Neuron (in vitro differentiated cells): ENCODE measurements around the gene LBR.
"Not testable (repeated sequence)": the region's sequence is repeated elsewhere in the genome, so short reads cannot be mapped to it uniquely, and the experiment has no call there.

ENCODE experiments used
- H2AFZ ChIP-seq: one replicate; pipeline ENCODE4 v1.6.1; 2013; ENCODE audit warnings: low read depth, mild to moderate bottlenecking, inconsistent platforms, low read length, moderate library complexity
- H3K27me3 ChIP-seq: one replicate; pipeline ENCODE4 v1.6.1; 2013; ENCODE audit warnings: low read length; ENCODE audit not compliant: insufficient read depth
- H3K36me3 ChIP-seq: one replicate; pipeline ENCODE4 v1.6.1; 2013; ENCODE audit warnings: low read length; ENCODE audit not compliant: insufficient read depth
- H3K4me1 ChIP-seq: one replicate; pipeline ENCODE4 v1.6.1; 2013; ENCODE audit warnings: low read length; ENCODE audit not compliant: insufficient read depth
- H3K4me3 ChIP-seq: 2 replicates; pipeline ENCODE4 v1.5.1; 2013; ENCODE audit warnings: mild to moderate bottlenecking, low read length, moderate library complexity
- H3K9me3 ChIP-seq: one replicate; pipeline ENCODE4 v1.6.1; 2013; ENCODE audit warnings: low read length

Gene LBR

GRCh38 chr1:225427235-225428067, at the start of gene LBR:
TSS of gene LBR (minus strand) at chr1:225428038. CDS start at chr1:225424075, 3,963 bp downstream.
- H3K9me3 ChIP-seq = peaks cover 5% of the 10 kb centered on the region
- peak within 1 kb of the TSS; percentile 94 for H2AFZ ChIP-seq
- peaks cover 26% of the 10 kb centered on the region for H3K4me1 ChIP-seq
- no peaks in the 10 kb centered on the region for H3K27me3 ChIP-seq
- H3K36me3 ChIP-seq = peaks cover 2% of the 10 kb centered on the region
- peak within 1 kb of the TSS; percentile 76 for H3K4me3 ChIP-seq

GRCh38 chr1:225477296-225477911, 49.6 kb upstream of the LBR start:
- Histone ChIP-seq H3K27me3 (no peaks in the 10 kb centered on the region), H3K36me3 (no peaks in the 10 kb centered on the region), H2AFZ (no peak overlapping the region), H3K4me1 (peaks cover 2% of the 10 kb centered on the region), H3K4me3 (no peak overlapping the region), H3K9me3 (no peaks in the 10 kb centered on the region)

GRCh38 chr1:225476538-225476988, 48.7 kb upstream of the LBR start:
- no peaks in the 10 kb centered on the region for H3K9me3 ChIP-seq
- no peaks in the 10 kb centered on the region for H3K27me3 ChIP-seq
- no peak overlapping the region for H2AFZ ChIP-seq
- H3K36me3 ChIP-seq = no peaks in the 10 kb centered on the region
- H3K4me1 ChIP-seq = no peaks in the 10 kb centered on the region
- H3K4me3 ChIP-seq = no peak overlapping the region

- no peaks in the 10 kb centered on the region for H3K4me1 ChIP-seq
- no peak overlapping the region for H2AFZ ChIP-seq
- no peak overlapping the region for H3K4me3 ChIP-seq
- no peaks in the 10 kb centered on the region for H3K27me3 ChIP-seq
- H3K36me3 ChIP-seq = no peaks in the 10 kb centered on the region
- no peaks in the 10 kb centered on the region for H3K9me3 ChIP-seq
Observed at GRCh38 chr1:225476100-225476511, 48.3 kb upstream of the LBR start.

- H3K36me3 ChIP-seq = no peaks in the 10 kb centered on the region
- H3K9me3 ChIP-seq = no peaks in the 10 kb centered on the region
- no peak overlapping the region for H2AFZ ChIP-seq
- no peaks in the 10 kb centered on the region for H3K4me1 ChIP-seq
- H3K4me3 ChIP-seq = no peak overlapping the region
- no peaks in the 10 kb centered on the region for H3K27me3 ChIP-seq
Observed at GRCh38 chr1:225474986-225475820, 47.4 kb upstream of the LBR start.

- Histone ChIP-seq H3K36me3 (no peaks in the 10 kb centered on the region), H3K27me3 (no peaks in the 10 kb centered on the region), H3K4me1 (no peaks in the 10 kb centered on the region), H3K9me3 (no peaks in the 10 kb centered on the region), H2AFZ (no peak overlapping the region), H3K4me3 (no peak overlapping the region)
Observed at GRCh38 chr1:225474439-225474985, 46.7 kb upstream of the LBR start.

- not testable (repeated sequence) for H2AFZ ChIP-seq, H3K9me3 ChIP-seq, H3K4me1 ChIP-seq, H3K36me3 ChIP-seq, H3K4me3 ChIP-seq, H3K27me3 ChIP-seq
Observed at GRCh38 chr1:225473676-225474438, 46.0 kb upstream of the LBR start.

GRCh38 chr1:225473266-225473665, 45.4 kb upstream of the LBR start:
- not testable (repeated sequence) for H3K36me3 ChIP-seq, H3K27me3 ChIP-seq, H2AFZ ChIP-seq, H3K4me3 ChIP-seq, H3K9me3 ChIP-seq, H3K4me1 ChIP-seq

- H2AFZ ChIP-seq = no peak overlapping the region
Observed at GRCh38 chr1:225471453-225472301, 43.8 kb upstream of the LBR start.

GRCh38 chr1:225471109-225471452, 43.2 kb upstream of the LBR start:
- no peaks in the 10 kb centered on the region for H3K9me3 ChIP-seq
- no peak overlapping the region for H3K4me3 ChIP-seq
- no peaks in the 10 kb centered on the region for H3K36me3 ChIP-seq
- H2AFZ ChIP-seq = no peak overlapping the region
- H3K4me1 ChIP-seq = no peaks in the 10 kb centered on the region
- H3K27me3 ChIP-seq = no peaks in the 10 kb centered on the region

More at GRCh38 chr1:225471453-225472301, 43.8 kb upstream of the LBR start:
- H3K4me1 ChIP-seq = no peaks in the 10 kb centered on the region
- H3K27me3 ChIP-seq = no peaks in the 10 kb centered on the region
- no peaks in the 10 kb centered on the region for H3K9me3 ChIP-seq
- H3K36me3 ChIP-seq = no peaks in the 10 kb centered on the region
- H3K4me3 ChIP-seq = no peak overlapping the region

- Histone ChIP-seq H3K36me3 (no peaks in the 10 kb centered on the region), H3K27me3 (no peaks in the 10 kb centered on the region), H3K9me3 (no peaks in the 10 kb centered on the region), H2AFZ (no peak overlapping the region), H3K4me1 (peaks cover 1% of the 10 kb centered on the region), H3K4me3 (no peak overlapping the region)
Observed at GRCh38 chr1:225470211-225471108, 42.6 kb upstream of the LBR start.
